SK-N-SH (cell line): Measurements from ENCODE around the gene POSTN. TPM values are rescaled to one million over a fixed set of nuclear protein-coding genes. Genes with fewer than 3 reads are reported as not detected.

ENCODE experiments used
- CTCF ChIA-PET: fragments of 300-600, 350-600 bp; formaldehyde crosslinking; extraction: SDS; loops from one replicate; lab custom pipeline; 2021; lab: Yijun Ruan, JAX
- POLR2A ChIA-PET: fragments of 350-600 bp; sonication (Branson Sonifier 250); formaldehyde crosslinking; extraction: SDS; loops from one replicate; lab custom pipeline; 2020; ENCODE audit warnings: antibody characterized with exemption, inconsistent platforms; lab: Yijun Ruan, JAX
- DNase-seq: peaks from one replicate; pipeline ENCODE4 v3.0.0; 2012
- H2AFZ ChIP-seq: fragments of 200-600 bp; sonication (generic); 2 replicates; pipeline ENCODE4 v1.8.1; 2016; ENCODE audit warnings: antibody characterized with exemption, mild to moderate bottlenecking, low read depth
- H3F3A ChIP-seq: fragments of 200-600 bp; sonication (generic); replicated peaks from 2 replicates; pipeline ENCODE3; 2016; ENCODE audit warnings: antibody characterized with exemption, mild to moderate bottlenecking; ENCODE audit not compliant: insufficient read depth
- H3K27ac ChIP-seq, 2 experiments: fragments of 200-500 bp in 1 of 2; fragments of 200-600 bp in 1 of 2; sonication (Bioruptor generic) in 1 of 2; sonication (generic), shearing (Covaris generic) in 1 of 2; 2 replicates each; pipeline versions ENCODE4 v1.5.1 to v1.6.1; 2014 to 2016; ENCODE audit warnings: low read depth in 2 of 2, inconsistent platforms in 1 of 2, low read length in 1 of 2, mild to moderate bottlenecking in 1 of 2, mixed read lengths in 1 of 2
- H3K27me3 ChIP-seq: fragments of 200-600 bp; sonication (generic), shearing (Covaris generic); 2 replicates; pipeline ENCODE4 v1.6.1; 2016; ENCODE audit warnings: mixed run types; ENCODE audit not compliant: insufficient read depth
- H3K36me3 ChIP-seq, 2 experiments: fragments of 200-500 bp in 1 of 2; fragments of 200-600 bp in 1 of 2; sonication (Bioruptor generic) in 1 of 2; sonication (generic) in 1 of 2; replicated peaks in 1 of 2; 2 replicates each; pipeline versions ENCODE3 to v1.5.1; 2014 to 2016; ENCODE audit warnings: low read length in 1 of 2, mild to moderate bottlenecking in 1 of 2; ENCODE audit not compliant: insufficient read depth in 2 of 2, control insufficient read depth in 1 of 2
- H3K4me1 ChIP-seq, 2 experiments: fragments of 200-500 bp in 1 of 2; fragments of 200-600 bp in 1 of 2; sonication (Bioruptor generic) in 1 of 2; sonication (generic), shearing (Covaris generic) in 1 of 2; 2 replicates each; pipeline versions ENCODE4 v1.5.1 to v1.6.1; 2014 to 2016; ENCODE audit warnings: low read depth in 1 of 2, low read length in 1 of 2, mixed run types in 1 of 2; ENCODE audit not compliant: insufficient read depth in 2 of 2, control insufficient read depth in 1 of 2
- H3K4me2 ChIP-seq: fragments of 200-600 bp; sonication (generic), shearing (Covaris generic); 2 replicates; pipeline ENCODE4 v1.6.1; 2017; ENCODE audit warnings: mixed run types
- H3K4me3 ChIP-seq, 2 experiments: fragments of 200-500 bp in 1 of 2; fragments of 200-600 bp in 1 of 2; sonication (Bioruptor generic) in 1 of 2; sonication (generic), shearing (Covaris generic) in 1 of 2; 2 replicates each; pipeline versions ENCODE4 v1.5.1 to v1.8.1; 2014 to 2016; ENCODE audit warnings: low read depth in 2 of 2, inconsistent platforms in 1 of 2, low read length in 1 of 2, mild to moderate bottlenecking in 1 of 2, mixed read lengths in 1 of 2, moderate library complexity in 1 of 2
- H3K79me2 ChIP-seq: fragments of 200-600 bp; sonication (generic); 2 replicates; pipeline ENCODE4 v1.8.1; 2017; ENCODE audit warnings: mild to moderate bottlenecking; ENCODE audit not compliant: insufficient read depth
- H3K9ac ChIP-seq: fragments of 200-600 bp; sonication (generic); 2 replicates; pipeline ENCODE4 v1.6.1; 2017; ENCODE audit warnings: mixed run types
- H3K9me2 ChIP-seq: fragments of 200-600 bp; sonication (generic); 2 replicates; pipeline ENCODE4 v1.6.1; 2017; ENCODE audit warnings: mixed run types
- H3K9me3 ChIP-seq: fragments of 200-600 bp; sonication (generic); 2 replicates; pipeline ENCODE4 v1.6.1; 2017; ENCODE audit warnings: mixed run types, mild to moderate bottlenecking, moderate library complexity
- H4K20me1 ChIP-seq: fragments of 200-600 bp; sonication (generic); 2 replicates; pipeline ENCODE4 v1.6.1; 2017; ENCODE audit warnings: mild to moderate bottlenecking, mixed run types; ENCODE audit not compliant: insufficient read depth
- EP300 ChIP-seq, 2 experiments: IDR thresholded peaks; 2 replicates each; pipeline versions ENCODE4 v1.4.0 to v1.6.1; 2012; ENCODE audit warnings: borderline replicate concordance in 1 of 2, low read depth in 1 of 2, low read length in 1 of 2
- FOSL2 ChIP-seq: IDR thresholded peaks from 2 replicates; pipeline ENCODE4 v1.4.0; 2012; ENCODE audit warnings: low read depth, mild to moderate bottlenecking, moderate library complexity, borderline replicate concordance
- FOXJ3 ChIP-seq: sonication (generic); formaldehyde crosslinking; IDR thresholded peaks from 2 replicates; pipeline ENCODE4 v1.5.1; 2020; ENCODE audit warnings: mild to moderate bottlenecking, missing genetic modification reagents
- GABPA ChIP-seq: IDR thresholded peaks from 2 replicates; pipeline ENCODE4 v1.4.0; 2012; ENCODE audit warnings: low read depth, mild to moderate bottlenecking
- GATA2 ChIP-seq: sonication (generic); formaldehyde crosslinking; IDR thresholded peaks from 2 replicates; pipeline ENCODE4 v1.5.0; 2020; ENCODE audit warnings: mild to moderate bottlenecking, missing genetic modification reagents
- JUND ChIP-seq: IDR thresholded peaks from 2 replicates; pipeline ENCODE4 v1.4.0; 2012
- MEF2A ChIP-seq: IDR thresholded peaks from 2 replicates; pipeline ENCODE4 v1.4.0; 2012; ENCODE audit warnings: low read depth, borderline replicate concordance
- POLR2AphosphoS5 ChIP-seq: IDR thresholded peaks from 2 replicates; pipeline ENCODE4 v1.6.1; 2012; ENCODE audit warnings: low read depth, low read length
- SMC3 ChIP-seq: IDR thresholded peaks from 2 replicates; pipeline ENCODE4 v1.6.1; 2012; ENCODE audit warnings: low read depth, low read length, improper control_type of control experiment
- TAF1 ChIP-seq: IDR thresholded peaks from 2 replicates; pipeline ENCODE4 v1.6.1; 2012; ENCODE audit warnings: low read depth, mild to moderate bottlenecking, low read length, moderate library complexity, borderline replicate concordance
- TCF12 ChIP-seq: IDR thresholded peaks from 2 replicates; pipeline ENCODE4 v1.4.0; 2012
- TEAD4 ChIP-seq: IDR thresholded peaks from 2 replicates; pipeline ENCODE4 v1.4.0; 2012; ENCODE audit warnings: mild to moderate bottlenecking, borderline replicate concordance; ENCODE audit not compliant: insufficient read depth
- YY1 ChIP-seq: IDR thresholded peaks from 2 replicates; pipeline ENCODE4 v1.4.0; 2012; ENCODE audit warnings: low read depth, mild to moderate bottlenecking
- WGBS: methylation state at CpG from one replicate; pipeline ENCODE4 v1.1.6; 2017; ENCODE audit warnings: low lambda C conversion rate; 5-methylcytosine and 5-hydroxymethylcytosine counted together
- polyA plus RNA-seq, 3 experiments: library from polyadenylated mRNA; depleted of rRNA; stranded (reverse); fragments of >200 nt; gene quantifications; 2 replicates each; pipeline ENCODE4 v1.2.3, GENCODE V29; 2012
- TF ChIP-seq, protein P1 (sequence below): IDR thresholded peaks from 2 replicates; pipeline ENCODE4 v1.6.1; 2012; ENCODE audit warnings: mild to moderate bottlenecking, low read depth, low read length, moderate library complexity
- TF ChIP-seq, protein P2 (sequence below): fragments of 150-350 bp; IDR thresholded peaks from 2 replicates; pipeline ENCODE4 v1.6.1; 2016; ENCODE audit warnings: mild to moderate bottlenecking, low read depth, low read length

The POSTN gene
- polyA plus RNA-seq, 1 of the 3 experiments (the other 2 are of a cell fraction), result 577 TPM

DNA sequence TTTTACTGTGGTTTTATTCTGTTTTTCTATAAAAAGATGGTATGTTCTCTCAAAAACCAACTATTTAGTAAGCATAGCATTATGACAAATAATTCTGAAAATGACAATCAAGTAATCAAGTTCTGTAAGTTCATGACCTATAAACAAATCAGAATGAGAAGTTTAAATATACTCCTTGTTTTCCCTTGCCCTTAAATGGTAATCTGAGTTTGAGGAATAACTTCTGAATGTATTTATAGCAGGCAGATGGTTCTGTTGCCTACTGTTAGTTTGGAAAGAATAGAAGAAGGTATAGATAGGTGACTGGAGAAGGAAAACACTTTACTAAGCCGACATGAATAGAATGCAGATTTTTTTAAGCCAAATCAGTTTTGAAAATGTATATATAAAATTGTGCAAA is 63.9 kb downstream of the POSTN start:
- TF ChIP-seq MEF2A (no peak), TEAD4 (no peak), GABPA (no peak), EP300 (IDR thresholded peaks at IDR 0.05; ENCODE audit: borderline replicate concordance in 1 of 2, low read depth in 1 of 2, low read length in 1 of 2) (no peak), SMC3 (no peak), FOXJ3 (CRISPR knock-in tag) (no peak), TAF1 (no peak), GATA2 (no peak), POLR2AphosphoS5 (no peak), JUND (no peak)
- TF ChIP-seq, protein P1, sequence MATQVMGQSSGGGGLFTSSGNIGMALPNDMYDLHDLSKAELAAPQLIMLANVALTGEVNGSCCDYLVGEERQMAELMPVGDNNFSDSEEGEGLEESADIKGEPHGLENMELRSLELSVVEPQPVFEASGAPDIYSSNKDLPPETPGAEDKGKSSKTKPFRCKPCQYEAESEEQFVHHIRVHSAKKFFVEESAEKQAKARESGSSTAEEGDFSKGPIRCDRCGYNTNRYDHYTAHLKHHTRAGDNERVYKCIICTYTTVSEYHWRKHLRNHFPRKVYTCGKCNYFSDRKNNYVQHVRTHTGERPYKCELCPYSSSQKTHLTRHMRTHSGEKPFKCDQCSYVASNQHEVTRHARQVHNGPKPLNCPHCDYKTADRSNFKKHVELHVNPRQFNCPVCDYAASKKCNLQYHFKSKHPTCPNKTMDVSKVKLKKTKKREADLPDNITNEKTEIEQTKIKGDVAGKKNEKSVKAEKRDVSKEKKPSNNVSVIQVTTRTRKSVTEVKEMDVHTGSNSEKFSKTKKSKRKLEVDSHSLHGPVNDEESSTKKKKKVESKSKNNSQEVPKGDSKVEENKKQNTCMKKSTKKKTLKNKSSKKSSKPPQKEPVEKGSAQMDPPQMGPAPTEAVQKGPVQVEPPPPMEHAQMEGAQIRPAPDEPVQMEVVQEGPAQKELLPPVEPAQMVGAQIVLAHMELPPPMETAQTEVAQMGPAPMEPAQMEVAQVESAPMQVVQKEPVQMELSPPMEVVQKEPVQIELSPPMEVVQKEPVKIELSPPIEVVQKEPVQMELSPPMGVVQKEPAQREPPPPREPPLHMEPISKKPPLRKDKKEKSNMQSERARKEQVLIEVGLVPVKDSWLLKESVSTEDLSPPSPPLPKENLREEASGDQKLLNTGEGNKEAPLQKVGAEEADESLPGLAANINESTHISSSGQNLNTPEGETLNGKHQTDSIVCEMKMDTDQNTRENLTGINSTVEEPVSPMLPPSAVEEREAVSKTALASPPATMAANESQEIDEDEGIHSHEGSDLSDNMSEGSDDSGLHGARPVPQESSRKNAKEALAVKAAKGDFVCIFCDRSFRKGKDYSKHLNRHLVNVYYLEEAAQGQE, result no peak
- TF ChIP-seq, protein P2, sequence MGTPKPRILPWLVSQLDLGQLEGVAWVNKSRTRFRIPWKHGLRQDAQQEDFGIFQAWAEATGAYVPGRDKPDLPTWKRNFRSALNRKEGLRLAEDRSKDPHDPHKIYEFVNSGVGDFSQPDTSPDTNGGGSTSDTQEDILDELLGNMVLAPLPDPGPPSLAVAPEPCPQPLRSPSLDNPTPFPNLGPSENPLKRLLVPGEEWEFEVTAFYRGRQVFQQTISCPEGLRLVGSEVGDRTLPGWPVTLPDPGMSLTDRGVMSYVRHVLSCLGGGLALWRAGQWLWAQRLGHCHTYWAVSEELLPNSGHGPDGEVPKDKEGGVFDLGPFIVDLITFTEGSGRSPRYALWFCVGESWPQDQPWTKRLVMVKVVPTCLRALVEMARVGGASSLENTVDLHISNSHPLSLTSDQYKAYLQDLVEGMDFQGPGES, result no peak
- H3K27ac ChIP-seq, result peak overlapping the region in 1 of 2 experiments; percentile 75; a peak in 2 of 4 replicates

DNA sequence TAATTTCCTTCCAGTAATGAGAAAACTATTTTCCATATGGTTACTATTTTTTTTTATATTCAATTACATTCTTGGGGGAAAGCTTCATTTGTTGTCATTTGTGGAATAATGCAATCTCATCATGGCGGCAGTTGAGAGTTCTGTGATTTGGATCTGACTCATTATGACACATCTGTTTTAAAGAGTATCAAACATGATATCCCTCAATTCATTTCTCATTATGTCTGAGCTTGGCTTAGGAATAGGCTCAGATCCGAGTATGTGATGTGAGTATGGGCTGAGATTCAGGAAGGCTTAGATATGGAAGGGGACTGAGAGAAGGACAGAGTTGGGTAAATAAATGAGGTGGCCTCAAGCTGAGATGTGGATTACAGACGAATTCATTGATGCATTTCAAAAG is 64.4 kb downstream of the POSTN start:
- no peak overlapping the region; a peak in 1 of 4 replicates for H3K4me3 ChIP-seq
- H2AFZ ChIP-seq, result 0 out of 2 replicates have a peak overlapping the region, but pooled peaks have one; percentile 74
- peak overlapping the region; percentile 29; the same call in 1 of the 2 replicates for H3K9ac ChIP-seq
- TF ChIP-seq TCF12 (no peak), YY1 (peak; percentile 74; the same call in 1 of the 2 replicates), FOSL2 (peak; percentile 35; the same call in 1 of the 2 replicates)
- no peak for DNase-seq
- no peaks in the 10 kb centered on the region for H3K9me2 ChIP-seq
- H3K79me2 ChIP-seq, result no peaks in the 10 kb centered on the region
- H3K4me1 ChIP-seq, result no peaks in the 10 kb centered on the region
- H3K4me2 ChIP-seq, result peak overlapping the region; percentile 33; the same call in 1 of the 2 replicates
- peaks cover 4% of the 10 kb centered on the region; the same call in 1 of the 2 replicates for H3K9me3 ChIP-seq
- no peaks in the 10 kb centered on the region for H4K20me1 ChIP-seq
- CTCF ChIA-PET, result interaction anchor here (1.2 kb wide), 1 partner anchor 41 kb away, joined by 3 read pairs; no protein-coding TSS in a partner anchor
- no peaks in the 10 kb centered on the region for H3K36me3 ChIP-seq
- peak overlapping the region in 1 of 2 experiments; percentile 75; a peak in 2 of 4 replicates for H3K27ac ChIP-seq
- peaks cover 8% of the 10 kb centered on the region for H3F3A ChIP-seq
- POLR2A ChIA-PET, result no interaction called here
- H3K27me3 ChIP-seq, result no peaks in the 10 kb centered on the region
- WGBS, result 7% methylated on average over 3 of the region's 3 CpGs

More for the DNA sequence above, 63.9 kb downstream of the POSTN start:
- CTCF ChIA-PET, result interaction anchor here (1.2 kb wide), 1 partner anchor 41 kb away, joined by 3 read pairs; no protein-coding TSS in a partner anchor
- H3K9me3 ChIP-seq, result peaks cover 4% of the 10 kb centered on the region; the same call in 1 of the 2 replicates
- POLR2A ChIA-PET, result no interaction called here
- no peak for DNase-seq
- H3F3A ChIP-seq, result peaks cover 8% of the 10 kb centered on the region
- H3K4me1 ChIP-seq, result no peaks in the 10 kb centered on the region
- H3K4me3 ChIP-seq, result no peak overlapping the region; a peak in 1 of 4 replicates
- H3K79me2 ChIP-seq, result no peaks in the 10 kb centered on the region
- H4K20me1 ChIP-seq, result no peaks in the 10 kb centered on the region
- H3K9me2 ChIP-seq, result no peaks in the 10 kb centered on the region
- H3K4me2 ChIP-seq, result peak overlapping the region; percentile 33; the same call in 1 of the 2 replicates
- WGBS, result 12% methylated on average over 1 of the region's 1 CpG
- H3K36me3 ChIP-seq, result no peaks in the 10 kb centered on the region
- H3K27me3 ChIP-seq, result no peaks in the 10 kb centered on the region
- H3K9ac ChIP-seq, result peak overlapping the region; percentile 29; the same call in 1 of the 2 replicates
- 0 out of 2 replicates have a peak overlapping the region, but pooled peaks have one; percentile 74 for H2AFZ ChIP-seq
